Panc1 (cell line): ENCODE results near the gene ACYP2. TPM values are rescaled to one million over a fixed set of nuclear protein-coding genes. Genes with fewer than 3 reads are reported as not detected.

Source experiments
- ATAC-seq: fragments of 200-7000 bp; cut with Tn5 transposase; 2 replicates; pipeline ENCODE4 v1.9.1; 2020; ENCODE audit warnings: mild to moderate bottlenecking, moderate library complexity
- BruUV-seq: library from RNA; stranded (reverse); fragments of 400-500 nt; replicated peaks from 2 replicates; lab custom pipeline; 2021; lab: Mats Ljungman, UMichigan
- CTCF ChIA-PET: fragments of 300-600 bp; sonication (Branson Sonifier 250); formaldehyde crosslinking; loops from one replicate; lab custom pipeline; 2022; ENCODE audit warnings: antibody characterized with exemption; lab: Charles Lee
- POLR2A ChIA-PET: fragments of 300-600 bp; sonication (Branson Sonifier 250); formaldehyde crosslinking; loops from one replicate; lab custom pipeline; 2022; ENCODE audit warnings: antibody characterized with exemption; lab: Charles Lee
- DNase-seq: peaks from one replicate; pipeline ENCODE4 v3.0.0-alpha.2; 2010; ENCODE audit warnings: low read depth, low spot score
- H3K27ac ChIP-seq: 2 replicates; pipeline ENCODE4 v1.5.1; 2011; ENCODE audit warnings: mild to moderate bottlenecking, low read length, inconsistent platforms
- H3K27me3 ChIP-seq: fragments of 200-500 bp; sonication (Bioruptor generic); 2 replicates; pipeline ENCODE4 v1.6.0; 2014; ENCODE audit warnings: low read length, inconsistent platforms; ENCODE audit not compliant: control insufficient read depth, insufficient read depth
- H3K36me3 ChIP-seq: fragments of 200-500 bp; sonication (Bioruptor generic); 2 replicates; pipeline ENCODE4 v1.5.1; 2014; ENCODE audit warnings: inconsistent platforms, mild to moderate bottlenecking, low read length, moderate library complexity; ENCODE audit not compliant: control insufficient read depth, insufficient read depth
- H3K4me1 ChIP-seq: 2 replicates; pipeline ENCODE4 v1.5.1; 2011; ENCODE audit warnings: inconsistent platforms, mild to moderate bottlenecking, low read length, moderate library complexity; ENCODE audit not compliant: control insufficient read depth, insufficient read depth
- H3K4me3 ChIP-seq, 2 experiments: 2 replicates each; pipeline ENCODE4 v1.5.1; 2011 to 2012; ENCODE audit warnings: low read depth in 2 of 2, low read length in 2 of 2, mild to moderate bottlenecking in 2 of 2, inconsistent platforms in 1 of 2, moderate library complexity in 1 of 2
- H3K9me3 ChIP-seq: fragments of 200-500 bp; sonication (Bioruptor generic); 2 replicates; pipeline ENCODE4 v1.5.1; 2014; ENCODE audit warnings: low read depth, mild to moderate bottlenecking, inconsistent platforms, low read length, moderate library complexity; ENCODE audit not compliant: control insufficient read depth, insufficient read depth
- CTCF ChIP-seq: fragments of 450-650 bp; IDR thresholded peaks from 2 replicates; pipeline ENCODE4 v1.5.1; 2017; ENCODE audit warnings: mild to moderate bottlenecking
- POLR2AphosphoS5 ChIP-seq: IDR thresholded peaks from 2 replicates; pipeline ENCODE4 v1.6.1; 2012; ENCODE audit warnings: mild to moderate bottlenecking, low read depth, low read length, moderate library complexity
- REST ChIP-seq, 2 experiments: IDR thresholded peaks; 2 replicates each; pipeline ENCODE4 v1.6.1; 2011 to 2012; ENCODE audit warnings: low read depth in 2 of 2, control low read depth in 1 of 2, low read length in 1 of 2, mild to moderate bottlenecking in 1 of 2, moderate library complexity in 1 of 2; ENCODE audit not compliant: insufficient read depth in 1 of 2
- SIN3A ChIP-seq: IDR thresholded peaks from 2 replicates; pipeline ENCODE4 v1.6.1; 2012; ENCODE audit warnings: low read depth, mild to moderate bottlenecking, low read length, moderate library complexity, borderline replicate concordance; ENCODE audit not compliant: insufficient read depth
- TCF7L2 ChIP-seq: IDR thresholded peaks from 2 replicates; pipeline ENCODE4 v1.6.1; 2011; ENCODE audit warnings: mild to moderate bottlenecking, low read depth, low read length, inconsistent platforms
- in situ Hi-C: cut with HindIII; loops from 2 replicates; pipeline ENCODE4 v1.10.0; 2016; ENCODE audit warnings: low sequenced_read_pairs, low pct_unique_long_range_greater_than_20kb
- intact Hi-C: fragments of 100-400 bp; cut with micrococcal nuclease; formaldehyde crosslinking; loops from one replicate; pipeline ENCODE4 v1.10.0; 2022; ENCODE audit not compliant: unreplicated experiment
- total RNA-seq: library from RNA; stranded (reverse); gene quantifications from one replicate; pipeline ENCODE4 v1.2.1, GENCODE V29; 2021; ENCODE audit not compliant: unreplicated experiment

The ACYP2 gene
- total RNA-seq, 1 experiment from 2014 or later = 11.5 TPM

- POLR2A ChIA-PET = no interaction called here
- no TSS peak for BruUV-seq
- no peak overlapping the region for H3K27ac ChIP-seq
These were observed 140.0 kb downstream of the ACYP2 start for GRCh38 chr2:54255230-54256090.

More at GRCh38 chr2:54255230-54256090, 140.0 kb downstream of the ACYP2 start:
- intact Hi-C loops (no loop called here), in situ Hi-C loops (no loop called here)
- Histone ChIP-seq H3K4me3 (no peak overlapping the region), H3K36me3 (no peaks in the 10 kb centered on the region), H3K9me3 (no peaks in the 10 kb centered on the region), H3K27me3 (no peaks in the 10 kb centered on the region; the same call in 1 of the 2 replicates), H3K4me1 (no peaks in the 10 kb centered on the region)
- CTCF ChIA-PET = no interaction called here
- DNase-seq (no peak), ATAC-seq (no peak)
- TF ChIP-seq TCF7L2 (no peak), POLR2AphosphoS5 (no peak), CTCF (no peak), REST (IDR thresholded peaks at IDR 0.05; ENCODE audit: insufficient read depth in 1 of 2, low read depth in 2 of 2, low read length in 1 of 2) (no peak), SIN3A (no peak)
